GM23248 (cell line): ENCODE measurements around the gene RBMXL2. TPM values are rescaled to one million over a fixed set of nuclear protein-coding genes. Genes with fewer than 3 reads are reported as not detected.

Experiments used
- DNase-seq: peaks from one replicate; pipeline ENCODE4 v3.0.0-alpha.2; 2015
- H2AFZ ChIP-seq: fragments of 200-600 bp; sonication (generic); 2 replicates; pipeline ENCODE4 v1.6.1; 2016; ENCODE audit warnings: antibody characterized with exemption
- H3F3A ChIP-seq: fragments of 200-600 bp; sonication (generic); 2 replicates; pipeline ENCODE4 v1.6.1; 2016; ENCODE audit warnings: mild to moderate bottlenecking, antibody characterized with exemption, mixed run types; ENCODE audit not compliant: insufficient read depth
- H3K27ac ChIP-seq: fragments of 200-600 bp; sonication (generic); 2 replicates; pipeline ENCODE4 v1.5.1; 2016; ENCODE audit warnings: mild to moderate bottlenecking
- H3K27me3 ChIP-seq: fragments of 200-600 bp; sonication (generic); replicated peaks from 2 replicates; pipeline ENCODE4 v1.6.1; 2016; ENCODE audit warnings: mild to moderate bottlenecking; ENCODE audit not compliant: insufficient read depth
- H3K36me3 ChIP-seq: fragments of 200-600 bp; sonication (generic); 2 replicates; pipeline ENCODE4 v1.6.1; 2016; ENCODE audit warnings: low read depth, mild to moderate bottlenecking
- H3K4me1 ChIP-seq: fragments of 200-600 bp; sonication (generic); 2 replicates; pipeline ENCODE4 v1.6.1; 2016; ENCODE audit warnings: mild to moderate bottlenecking; ENCODE audit not compliant: insufficient read depth
- H3K4me2 ChIP-seq: fragments of 200-600 bp; sonication (generic); one replicate; pipeline ENCODE4 v1.6.1; 2016; ENCODE audit warnings: mild to moderate bottlenecking; ENCODE audit not compliant: unreplicated experiment
- H3K4me3 ChIP-seq: fragments of 200-600 bp; sonication (generic); 2 replicates; pipeline ENCODE4 v1.5.1; 2016; ENCODE audit warnings: mild to moderate bottlenecking
- H3K79me2 ChIP-seq: fragments of 200-600 bp; sonication (generic); 2 replicates; pipeline ENCODE4 v1.6.1; 2016; ENCODE audit warnings: mild to moderate bottlenecking; ENCODE audit not compliant: insufficient read depth
- H3K9ac ChIP-seq: fragments of 200-600 bp; sonication (generic); 2 replicates; pipeline ENCODE4 v1.6.1; 2016; ENCODE audit warnings: mild to moderate bottlenecking
- H3K9me2 ChIP-seq: fragments of 200-600 bp; sonication (generic); 2 replicates; pipeline ENCODE4 v1.6.1; 2016; ENCODE audit warnings: mixed run types, mild to moderate bottlenecking, moderate library complexity; ENCODE audit not compliant: insufficient read depth
- H3K9me3 ChIP-seq: fragments of 200-600 bp; sonication (generic); one replicate; pipeline ENCODE4 v1.6.1; 2017; ENCODE audit warnings: low read depth
- H4K20me1 ChIP-seq: fragments of 200-600 bp; sonication (generic); 2 replicates; pipeline ENCODE4 v1.6.0; 2016; ENCODE audit not compliant: insufficient read depth
- EZH2 ChIP-seq: fragments of 200-600 bp; sonication (generic); IDR thresholded peaks from 2 replicates; pipeline ENCODE4 v1.6.1; 2018; ENCODE audit warnings: antibody characterized with exemption, mild to moderate bottlenecking; ENCODE audit not compliant: insufficient read depth, poor library complexity, severe bottlenecking
- EZH2phosphoT487 ChIP-seq: fragments of 200-600 bp; sonication (generic); IDR thresholded peaks from 2 replicates; pipeline ENCODE4 v1.6.1; 2018; ENCODE audit warnings: antibody characterized with exemption, moderate library complexity, mild to moderate bottlenecking, low read depth; ENCODE audit not compliant: insufficient read depth
- WGBS, 2 experiments: methylation state at CpG; one replicate each; pipeline ENCODE4 v1.1.6; 2015 to 2017; ENCODE audit warnings: low lambda C conversion rate in 2 of 2, low coverage in 1 of 2; ENCODE audit errors: missing lambda C conversion rate in 2 of 2; 5-methylcytosine and 5-hydroxymethylcytosine counted together
- in situ Hi-C: fragments of 300-500 bp; cut with MboI; formaldehyde crosslinking; loops from 2 replicates; pipeline ENCODE4 v1.15.0; 2020
- polyA plus RNA-seq: library from polyadenylated mRNA; unstranded; fragments of >200 nt; fragmentation: Nextera tagmentation; extraction: Ambion mirVana; gene quantifications from 2 replicates; pipeline ENCODE4 v1.2.1, GENCODE V29; 2016
- total RNA-seq: library from RNA; depleted of rRNA; stranded (reverse); fragments of >200 nt; shearing (Covaris generic); gene quantifications from 2 replicates; pipeline ENCODE4 v1.2.3, GENCODE V29; 2014; rRNA removed

Gene RBMXL2
- total RNA-seq, result not detected in 2 replicates
- polyA plus RNA-seq, result not detected in 2 replicates

DNA sequence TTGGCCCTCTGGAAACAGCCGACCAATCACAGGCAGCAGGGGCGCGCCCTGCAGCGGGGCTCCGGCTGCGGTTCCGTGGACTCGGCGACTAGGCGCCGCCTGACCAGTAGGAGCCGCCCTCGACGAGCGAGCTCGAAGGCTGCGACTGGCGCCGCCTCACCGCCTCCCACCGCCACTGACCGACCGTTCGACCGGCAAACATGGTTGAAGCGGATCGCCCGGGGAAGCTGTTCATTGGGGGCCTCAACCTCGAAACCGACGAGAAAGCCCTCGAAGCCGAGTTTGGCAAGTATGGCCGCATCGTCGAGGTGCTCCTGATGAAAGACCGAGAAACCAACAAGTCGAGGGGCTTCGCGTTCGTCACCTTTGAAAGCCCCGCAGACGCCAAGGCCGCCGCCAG is at the start of gene RBMXL2:
Gene RBMXL2 (plus strand): TSS at position 78 of the 400 bp plus-strand sequence. CDS start 123 bp downstream, at position 201.
- Histone ChIP-seq H3K27me3 (peaks cover 3% of the 10 kb centered on the region; the same call in 1 of the 2 replicates), H3K9ac (no peak within 1 kb of the TSS), H3K36me3 (no peaks in the 10 kb centered on the region), H3K9me2 (no peaks in the 10 kb centered on the region), H3K4me1 (no peaks in the 10 kb centered on the region), H3K27ac (no peak within 1 kb of the TSS), H3F3A (no peaks in the 10 kb centered on the region), H2AFZ (no peak within 1 kb of the TSS), H3K9me3 (no peaks in the 10 kb centered on the region), H3K79me2 (no peaks in the 10 kb centered on the region), H4K20me1 (no peaks in the 10 kb centered on the region), H3K4me2 (no peak within 1 kb of the TSS), H3K4me3 (no peak within 1 kb of the TSS)
- in situ Hi-C loops, result no loop called here
- 59 to 66% methylated on average over 45 of the region's 45 CpGs for WGBS, 2 experiments
- TF ChIP-seq EZH2 (no peak), EZH2phosphoT487 (no peak)
- DNase-seq, result no peak

DNA sequence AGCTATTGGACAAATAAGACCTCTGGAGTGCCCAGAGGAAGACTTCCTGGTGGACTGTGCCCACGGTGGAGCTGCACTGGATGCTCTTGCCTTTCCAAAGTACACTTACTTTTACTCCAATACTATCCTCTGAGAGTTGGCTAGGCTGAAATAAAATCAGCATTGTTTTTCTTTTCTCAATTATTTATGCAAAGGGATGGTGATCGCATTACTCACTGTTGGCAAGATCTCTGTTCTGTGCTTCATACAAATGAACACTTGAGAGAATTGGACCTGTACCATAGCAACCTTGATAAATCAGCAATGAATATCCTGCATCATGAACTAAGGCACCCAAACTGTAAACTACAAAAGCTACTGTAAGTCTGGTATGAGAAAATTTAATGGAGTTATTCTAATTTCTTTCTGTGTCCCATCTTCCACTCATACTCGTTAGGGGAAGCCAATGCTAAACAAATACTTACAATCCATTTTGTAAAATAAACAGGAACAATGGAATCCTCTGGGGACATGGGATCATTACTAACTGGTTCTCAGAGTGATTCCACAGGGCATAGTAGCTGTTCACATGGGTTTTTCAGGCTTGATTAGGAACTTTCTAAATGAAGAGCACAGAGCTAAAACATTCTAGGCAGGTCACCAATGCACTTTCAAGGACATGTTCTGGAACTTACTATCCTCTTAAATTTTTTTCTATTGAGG is 42.2 kb upstream of the RBMXL2 start:
- 0 out of 2 replicates have a peak, but pooled peaks cover 11% of the 10 kb centered on the region for H3F3A ChIP-seq
- no peak overlapping the region for H3K4me3 ChIP-seq
- no peaks in the 10 kb centered on the region for H4K20me1 ChIP-seq
- H3K9me2 ChIP-seq, result no peaks in the 10 kb centered on the region
- DNase-seq, result peak; percentile 81
- H3K4me1 ChIP-seq, result peaks cover 10% of the 10 kb centered on the region
- H3K27me3 ChIP-seq, result no peaks in the 10 kb centered on the region
- H3K36me3 ChIP-seq, result no peaks in the 10 kb centered on the region
- no peaks in the 10 kb centered on the region for H3K9me3 ChIP-seq
- no peak overlapping the region for H3K27ac ChIP-seq
- WGBS, 2 experiments, result 3 to 4% methylated on average over 3 of the region's 3 CpGs
- no peak overlapping the region for H3K9ac ChIP-seq
- H3K79me2 ChIP-seq, result no peaks in the 10 kb centered on the region
- H3K4me2 ChIP-seq, result peak overlapping the region; percentile 38
- no peak for TF ChIP-seq EZH2phosphoT487
- TF ChIP-seq EZH2, result no peak
- in situ Hi-C loops, result no loop called here
- no peak overlapping the region for H2AFZ ChIP-seq

DNA sequence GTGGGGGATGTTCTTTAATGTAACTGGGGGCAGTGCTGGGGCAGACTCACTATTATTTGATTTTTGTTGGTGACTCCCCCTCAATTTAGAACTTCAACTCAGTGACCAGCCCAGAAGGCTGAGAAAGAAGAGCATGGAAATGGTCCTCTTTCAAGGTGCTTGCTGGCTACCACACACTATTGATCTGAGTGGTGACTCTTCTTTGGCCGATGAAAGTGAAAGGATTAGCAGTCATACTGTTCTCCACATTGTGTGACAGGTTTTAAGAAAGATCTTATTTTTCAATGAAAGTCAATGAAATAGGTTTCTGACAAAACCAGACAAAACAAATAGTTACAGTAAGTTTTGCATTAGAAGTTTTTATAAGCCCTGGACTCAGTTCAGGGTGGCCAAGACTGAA is 38.6 kb upstream of the RBMXL2 start:
- no peak overlapping the region for H3K9ac ChIP-seq
- no peaks in the 10 kb centered on the region for H3K27me3 ChIP-seq
- no peak overlapping the region for H3K4me2 ChIP-seq
- no peak overlapping the region for H3K4me3 ChIP-seq
- H3K36me3 ChIP-seq, result no peaks in the 10 kb centered on the region
- no peaks in the 10 kb centered on the region for H3K9me2 ChIP-seq
- no peak overlapping the region for H3K27ac ChIP-seq
- TF ChIP-seq EZH2phosphoT487 (no peak), EZH2 (no peak)
- no peaks in the 10 kb centered on the region for H4K20me1 ChIP-seq
- H3K9me3 ChIP-seq, result no peaks in the 10 kb centered on the region
- no peak overlapping the region for H2AFZ ChIP-seq
- in situ Hi-C loops, result no loop called here
- no peak for DNase-seq
- peaks cover 10% of the 10 kb centered on the region for H3K4me1 ChIP-seq
- 0 out of 2 replicates have a peak, but pooled peaks cover 11% of the 10 kb centered on the region for H3F3A ChIP-seq
- no peaks in the 10 kb centered on the region for H3K79me2 ChIP-seq
- WGBS, 2 experiments, result 45 to 50% methylated on average over 1 of the region's 1 CpG

DNA sequence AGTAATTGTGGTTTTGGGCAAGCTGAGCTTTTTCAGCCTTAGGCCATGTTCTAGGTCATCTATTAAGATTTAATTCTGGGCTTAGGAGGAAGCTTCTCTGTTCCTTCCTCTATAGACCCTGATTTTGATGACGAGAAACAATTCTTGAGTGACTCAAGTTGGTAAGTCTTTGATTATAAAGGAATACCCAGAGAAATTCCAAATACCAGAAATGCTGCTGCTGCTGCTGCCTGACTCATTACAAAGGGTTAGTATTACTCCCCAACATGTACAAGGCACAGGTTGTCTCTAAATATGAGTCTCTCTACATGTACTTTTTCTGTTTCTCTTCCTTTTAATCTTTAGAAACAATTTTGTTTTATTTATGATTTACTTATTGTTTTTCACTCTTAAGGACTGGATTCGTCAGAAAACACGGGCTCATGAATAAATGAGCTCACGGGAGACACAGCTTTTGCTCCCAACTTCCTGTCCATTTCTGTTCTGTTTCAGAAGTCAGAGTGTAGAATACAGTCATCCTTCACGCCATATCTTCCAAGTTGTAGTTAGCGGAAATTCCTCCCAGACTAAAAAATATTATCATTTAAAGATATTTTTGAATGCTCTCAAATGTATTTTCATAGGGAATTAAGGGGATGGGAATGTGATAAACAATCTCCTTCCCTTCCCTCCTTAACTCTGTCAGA is 31.8 kb upstream of the RBMXL2 start:
- Histone ChIP-seq H3K27ac (no peak overlapping the region), H3K4me3 (no peak overlapping the region), H3K4me2 (no peak overlapping the region), H2AFZ (no peak overlapping the region), H3K79me2 (no peaks in the 10 kb centered on the region), H3K9me3 (no peaks in the 10 kb centered on the region), H3K9ac (no peak overlapping the region), H3K36me3 (no peaks in the 10 kb centered on the region), H3K27me3 (no peaks in the 10 kb centered on the region), H4K20me1 (no peaks in the 10 kb centered on the region), H3K9me2 (no peaks in the 10 kb centered on the region), H3F3A (no peaks in the 10 kb centered on the region), H3K4me1 (peaks cover 6% of the 10 kb centered on the region; the same call in 1 of the 2 replicates)
- 48% methylated on average over 6 of the region's 6 CpGs for WGBS, 2 experiments
- in situ Hi-C loops, result no loop called here
- peak; percentile 27 for DNase-seq
- TF ChIP-seq EZH2 (no peak), EZH2phosphoT487 (no peak)
